ENCODE data around the gene NSMF.

The NSMF gene

DNA sequence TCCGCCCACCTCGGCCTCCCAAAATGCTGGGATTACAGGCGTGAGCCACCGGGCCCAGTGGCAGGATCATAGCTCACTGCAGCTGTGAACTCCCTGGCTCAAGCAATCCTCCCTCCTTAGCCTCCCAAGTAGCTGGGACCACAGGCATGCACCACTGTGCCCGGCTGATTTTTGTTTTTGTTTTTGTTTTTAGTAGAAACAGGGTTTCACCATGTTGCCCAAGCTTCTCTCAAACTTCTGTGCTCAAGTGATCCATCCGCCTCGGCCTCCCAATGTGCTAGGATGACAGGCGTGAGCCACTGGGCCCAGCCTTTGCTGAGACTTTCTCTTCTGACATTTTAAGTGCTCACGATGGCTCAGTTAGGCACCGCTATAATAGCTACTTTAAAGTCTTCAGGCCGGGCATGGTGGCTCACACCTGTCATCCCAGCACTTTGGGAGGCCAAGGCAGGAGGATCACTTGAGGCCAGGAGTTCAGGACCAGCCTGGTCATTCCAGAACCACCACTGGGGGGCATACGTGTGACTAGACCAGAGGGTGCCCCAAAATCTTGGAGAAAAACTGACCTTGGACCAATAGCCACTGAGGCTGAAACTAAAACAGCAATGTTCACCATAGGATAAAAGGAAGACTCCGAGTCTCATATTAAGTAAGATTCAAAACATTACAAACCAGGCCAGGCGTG lies 14.9 kb downstream of the NSMF start:
- no peak for DNase-seq

DNA sequence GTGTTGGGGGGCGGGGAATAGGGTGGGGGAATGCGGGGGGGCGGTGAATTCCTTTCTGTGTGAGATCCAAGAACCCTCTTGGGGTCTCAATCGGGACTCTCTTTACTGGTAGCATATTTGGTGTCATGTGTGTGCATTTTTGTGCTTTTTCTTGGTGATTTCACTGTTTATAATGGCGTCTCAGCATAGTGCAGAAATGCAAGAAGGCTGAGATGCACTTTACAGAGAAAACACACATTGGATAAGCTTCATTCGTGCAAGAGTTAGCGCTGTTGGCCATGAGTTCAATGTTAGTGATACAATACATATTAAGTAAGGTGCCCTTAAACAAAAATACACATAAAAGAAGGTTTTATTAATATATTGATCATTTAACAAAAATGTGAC lies 17.2 kb downstream of the NSMF start:
- no peak for DNase-seq

DNA sequence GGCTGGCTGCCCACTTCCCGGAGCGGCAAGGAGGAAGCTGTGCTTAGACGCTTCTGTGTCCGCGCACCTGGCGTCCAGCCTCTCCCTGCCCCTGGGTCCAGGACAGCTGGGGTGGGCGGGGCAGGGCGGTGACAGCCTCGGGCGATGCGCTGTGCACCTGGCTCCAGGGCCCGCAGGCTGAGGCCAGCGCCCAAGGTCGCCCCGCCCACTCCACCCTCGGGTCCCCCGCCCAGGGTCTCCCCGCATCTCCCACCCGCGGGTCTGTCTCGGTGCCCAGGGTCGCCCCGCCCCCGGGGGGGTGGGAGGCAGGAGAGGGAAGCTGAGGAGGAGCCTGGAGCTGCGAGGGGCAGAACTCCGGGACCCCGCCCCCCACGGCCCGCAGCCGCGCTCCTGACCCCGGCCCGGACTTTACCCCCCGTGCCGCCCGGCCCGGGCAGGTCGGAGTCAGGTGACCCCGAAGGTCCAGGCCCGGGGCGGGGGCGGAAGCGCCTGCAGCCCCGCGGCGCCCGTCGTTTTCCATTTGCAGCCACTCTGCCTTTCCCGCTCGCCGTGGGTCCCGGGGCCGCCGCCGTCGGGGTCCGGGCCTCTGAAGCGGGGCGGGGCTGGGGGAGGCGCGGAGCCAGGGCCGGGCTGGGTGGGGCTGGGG lies 17.7 kb downstream of the NSMF start, which contains the start of gene ENTPD8:
Gene ENTPD8, minus strand, starts transcription at position 69 of the 646 bp plus-strand sequence. CDS start 3,072 bp downstream, outside the sequence.
- DNase-seq = no peak

DNA sequence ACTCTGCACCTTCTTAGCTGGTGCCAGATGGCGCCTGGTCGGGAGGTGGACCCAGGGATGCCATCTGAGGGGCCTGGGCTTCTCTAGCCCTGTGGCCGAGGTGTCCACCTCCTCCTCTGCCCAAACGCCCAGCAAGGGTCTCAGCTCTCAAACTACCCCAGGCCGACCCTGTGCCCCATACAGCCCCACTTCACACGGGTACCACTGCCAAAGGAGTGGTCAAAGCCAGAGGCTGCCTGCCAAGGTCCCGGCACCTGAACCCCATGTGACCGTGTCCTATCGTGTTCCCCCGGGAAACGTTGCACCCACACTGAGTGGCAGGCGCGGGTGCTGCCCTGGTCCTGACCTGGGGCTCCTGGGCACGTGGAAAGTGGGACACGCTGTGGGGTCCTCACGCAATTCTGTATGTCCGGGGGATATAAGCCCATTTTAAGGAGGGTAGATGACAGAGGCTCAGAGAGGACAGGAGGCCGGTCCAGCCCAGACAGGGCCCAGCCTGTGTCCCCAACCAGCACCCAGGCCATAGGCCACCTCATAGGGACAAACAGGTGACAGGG lies 19.9 kb downstream of the NSMF start:
- DNase-seq = no peak

DNA sequence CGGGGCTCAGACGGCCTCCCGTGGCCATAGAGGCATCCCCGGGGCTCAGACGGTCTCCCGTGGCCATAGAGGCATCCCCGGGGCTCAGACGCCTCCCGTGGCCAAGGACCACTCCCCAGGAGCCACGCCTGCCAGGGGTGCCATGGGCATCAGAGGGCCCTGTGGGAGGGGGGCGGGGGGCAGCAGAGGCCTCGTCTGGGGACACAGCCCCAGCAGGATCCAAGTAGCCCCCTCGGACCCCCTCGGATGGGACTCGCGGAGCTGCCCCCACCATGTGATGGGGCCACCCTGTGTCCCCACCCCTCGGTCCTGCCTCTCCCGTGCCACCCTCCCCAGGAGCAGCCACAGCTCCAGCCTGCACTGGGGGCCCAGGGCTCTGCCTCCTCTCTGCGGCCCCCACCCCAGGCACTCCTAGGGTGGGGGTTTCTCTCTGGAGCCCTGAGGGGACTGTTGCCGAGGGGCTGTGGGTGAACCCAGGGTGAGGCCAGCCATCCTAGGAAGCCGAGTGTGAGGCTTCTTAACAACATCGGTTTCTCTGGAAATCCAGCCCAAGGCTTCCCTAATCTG lies 20.5 kb downstream of the NSMF start:
- DNase-seq = no peak

DNA sequence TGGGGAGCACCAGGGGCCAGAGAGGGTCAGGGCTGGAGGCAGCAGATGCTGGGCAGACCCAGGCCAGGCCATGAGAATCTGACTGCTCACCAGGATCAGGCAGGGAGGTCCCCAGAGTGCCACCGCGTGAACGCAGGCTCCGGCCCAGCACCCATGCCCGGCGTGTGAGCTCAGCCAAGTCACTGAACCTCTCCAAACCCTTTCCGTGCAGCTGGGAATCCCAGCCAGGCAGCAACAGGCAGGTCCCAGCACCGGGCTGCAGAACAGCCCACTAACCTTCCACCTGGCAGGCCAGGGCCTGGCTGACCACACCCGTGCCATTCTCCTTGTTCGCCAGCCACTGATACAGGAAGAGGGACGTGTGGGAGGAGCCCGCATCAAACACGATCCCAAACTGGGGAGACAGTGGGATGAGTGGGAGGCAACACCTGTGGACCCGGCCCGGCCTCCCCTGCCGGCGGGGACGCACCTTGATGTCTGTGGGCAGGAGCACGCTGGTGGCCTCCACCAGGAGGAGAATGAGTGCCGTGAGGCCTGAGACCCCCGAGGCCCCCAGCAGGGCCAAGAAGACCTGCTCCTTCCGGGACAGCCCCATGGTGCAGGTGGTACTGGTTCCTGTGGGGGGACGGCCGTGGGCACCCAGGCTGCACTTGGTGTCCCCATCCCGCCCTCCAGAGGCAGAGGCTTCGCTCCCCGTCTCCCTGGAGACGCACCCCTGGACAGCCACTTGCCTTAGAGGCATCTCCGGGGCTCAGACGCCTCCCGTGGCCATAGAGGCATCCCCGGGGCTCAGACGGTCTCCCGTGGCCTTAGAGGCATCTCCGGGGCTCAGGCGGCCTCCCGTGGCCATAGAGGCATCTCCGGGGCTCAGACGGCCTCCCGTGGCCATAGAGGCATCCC lies 21.2 kb downstream of the NSMF start:
- DNase-seq = no peak

DNA sequence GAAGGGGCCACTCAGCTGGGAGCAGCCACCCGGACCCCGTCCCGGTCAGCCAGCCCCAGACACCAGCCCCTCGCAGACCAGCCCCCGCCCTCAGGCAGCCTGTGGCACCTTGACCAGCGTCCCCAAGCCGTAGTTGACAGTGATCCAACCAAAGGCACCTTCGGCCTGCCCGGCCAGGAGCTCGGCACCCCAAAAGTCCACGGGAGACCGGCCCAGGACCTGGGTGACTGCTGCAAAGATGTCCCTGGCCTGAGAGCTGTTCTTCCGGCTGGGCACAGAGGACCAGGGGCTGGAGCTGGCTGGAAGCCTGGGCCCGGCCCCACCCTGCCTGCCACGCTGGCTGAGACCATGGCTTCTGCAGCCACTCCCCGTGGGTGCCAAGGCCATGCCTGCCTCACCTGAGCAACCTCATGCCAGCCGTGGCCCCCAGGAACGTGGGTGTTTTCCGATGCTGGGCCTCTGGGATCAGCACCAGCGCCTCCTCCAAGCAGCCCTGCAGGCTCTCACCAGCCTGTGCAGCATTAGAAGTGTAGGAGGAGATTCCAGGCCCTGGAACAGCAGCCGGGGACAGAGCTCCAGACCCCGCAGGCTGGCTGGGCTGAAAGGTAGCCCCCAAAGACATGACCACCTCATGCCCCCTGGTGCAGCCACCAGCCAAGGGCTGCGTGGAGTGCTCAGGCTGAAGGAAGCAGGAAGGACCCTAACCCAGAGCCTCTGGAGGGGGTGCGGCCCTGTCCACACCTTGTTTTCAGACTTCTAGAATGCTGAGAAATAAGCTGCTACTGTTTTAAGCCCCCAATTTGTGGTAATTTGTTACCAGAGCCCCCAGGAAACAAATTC lies 22.2 kb downstream of the NSMF start:
- no peak for DNase-seq

DNA sequence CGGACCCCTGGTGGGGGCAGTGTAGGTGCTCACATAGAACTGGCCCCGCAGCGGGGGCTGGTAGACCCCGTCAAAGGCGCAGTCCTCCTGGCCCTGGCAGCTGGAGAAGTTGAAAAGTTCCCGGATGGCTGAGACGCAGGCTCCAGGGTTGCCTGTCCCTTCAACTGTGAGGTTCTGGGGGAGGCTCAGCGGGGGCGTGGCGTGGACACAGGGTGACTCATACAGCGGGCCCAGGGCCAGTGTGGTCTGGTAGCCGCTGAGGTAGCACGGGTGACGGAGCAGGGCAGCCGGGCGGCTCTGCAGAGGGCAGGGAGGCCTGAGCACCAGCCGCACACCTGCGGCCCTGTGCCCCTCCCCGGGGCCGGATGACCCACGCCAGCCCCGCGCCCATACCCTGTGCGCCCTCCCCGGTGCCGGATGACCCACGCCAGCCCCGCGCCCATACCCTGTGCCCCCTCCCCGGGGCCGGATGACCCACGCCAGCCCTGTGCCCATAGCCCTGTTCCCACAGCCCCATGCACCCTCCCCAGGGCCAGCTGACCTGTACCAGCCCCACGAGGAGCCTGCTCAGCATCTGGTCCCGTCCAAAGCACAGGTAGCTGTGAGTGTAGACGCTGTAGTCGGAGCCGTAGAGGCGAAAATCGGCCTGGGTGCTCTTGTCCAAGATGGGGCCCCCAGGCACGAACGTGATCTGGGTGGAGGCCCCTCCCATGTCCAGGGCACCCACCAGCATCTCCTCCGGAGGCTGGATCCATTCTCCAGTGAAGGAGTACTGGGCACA lies 23.0 kb downstream of the NSMF start:
- DNase-seq = no peak

DNA sequence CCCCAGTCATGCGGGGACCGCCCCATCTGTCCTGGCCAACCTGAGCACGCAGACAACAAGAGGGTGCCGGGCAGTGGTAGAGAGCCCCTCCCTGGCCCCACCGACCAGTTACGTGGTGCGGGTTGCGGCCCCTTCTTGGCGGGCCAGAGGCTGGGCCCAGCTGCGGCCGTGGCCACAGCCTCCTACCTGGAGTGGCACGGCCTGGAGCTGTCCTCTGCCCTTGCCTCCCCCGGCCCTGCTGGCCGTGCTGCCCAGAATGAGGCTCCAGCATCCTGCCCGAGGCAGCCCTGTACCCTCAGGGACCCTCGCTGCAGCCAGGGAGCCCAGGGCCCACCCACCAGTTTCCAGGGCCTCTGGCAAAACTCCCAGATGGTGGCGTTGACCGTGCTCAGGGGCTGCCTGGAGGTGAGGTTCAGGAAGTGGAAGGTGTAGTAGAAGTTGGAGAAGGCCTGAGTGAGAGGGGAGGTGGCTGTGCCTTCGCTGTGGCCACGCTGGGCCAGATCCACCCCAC lies 23.7 kb downstream of the NSMF start:
- DNase-seq = no peak

DNA sequence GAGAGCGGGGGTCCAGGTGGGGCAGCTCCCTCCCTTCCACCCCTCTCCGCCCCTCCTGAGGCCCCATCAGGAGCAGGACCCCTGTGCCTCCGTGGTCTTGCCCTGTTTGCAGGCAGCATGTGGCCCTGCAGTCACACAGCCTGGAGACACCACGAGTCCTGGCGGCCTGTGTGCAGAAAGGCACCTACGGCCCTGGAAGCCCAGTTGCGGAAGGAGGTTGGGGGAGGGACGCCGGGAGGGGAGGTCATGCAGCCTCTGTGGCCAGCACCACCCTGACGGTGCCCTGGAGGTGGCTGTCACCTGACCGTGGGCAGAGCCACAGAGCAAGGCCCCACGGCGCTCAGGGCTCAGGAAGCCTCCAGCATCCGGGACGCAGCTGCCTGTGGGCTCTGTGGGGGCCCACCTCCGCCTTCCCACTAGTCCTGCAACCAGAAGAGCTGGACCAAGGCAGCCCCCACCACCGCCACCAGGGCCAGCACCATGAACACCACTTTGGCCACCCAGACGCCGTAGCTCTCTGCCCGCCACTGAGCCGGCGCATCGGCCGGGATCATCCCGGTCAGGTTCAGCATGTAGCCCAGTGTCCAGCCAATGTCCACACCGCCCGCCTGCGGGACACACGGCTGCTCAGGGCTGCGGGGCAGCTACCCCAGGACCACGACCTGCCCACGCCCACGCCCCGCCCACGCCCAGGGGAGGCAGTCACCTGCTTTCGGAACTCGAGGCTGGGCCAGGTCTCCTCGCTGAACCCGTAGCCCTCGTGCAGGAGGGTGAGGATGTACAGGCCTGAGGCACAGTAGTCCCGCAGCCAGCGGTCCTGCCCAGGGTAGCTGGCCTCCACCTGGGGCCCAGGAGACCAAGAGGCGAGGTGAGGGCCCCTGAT lies 24.4 kb downstream of the NSMF start:
- no peak for DNase-seq

DNA sequence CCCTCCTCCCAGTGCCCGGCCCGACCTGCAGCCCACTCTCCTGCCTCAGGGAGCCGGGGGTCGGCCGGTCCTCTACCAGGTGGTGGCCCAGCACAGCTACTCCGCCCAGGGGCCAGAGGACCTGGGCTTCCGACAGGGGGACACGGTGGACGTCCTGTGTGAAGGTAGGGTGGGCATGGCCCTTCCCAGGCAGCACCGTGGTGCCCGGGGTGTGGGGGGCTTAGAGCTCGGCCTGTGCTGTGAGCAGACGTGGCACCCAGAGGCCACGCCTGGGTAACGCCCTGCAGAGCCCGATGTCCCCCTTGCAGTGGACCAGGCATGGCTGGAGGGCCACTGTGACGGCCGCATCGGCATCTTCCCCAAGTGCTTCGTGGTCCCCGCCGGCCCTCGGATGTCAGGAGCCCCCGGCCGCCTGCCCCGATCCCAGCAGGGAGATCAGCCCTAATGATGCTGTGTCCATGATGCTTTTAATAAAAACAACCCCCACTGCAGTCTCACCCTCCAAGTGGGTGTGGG lies 25.2 kb downstream of the NSMF start:
- no peak for DNase-seq

DNA sequence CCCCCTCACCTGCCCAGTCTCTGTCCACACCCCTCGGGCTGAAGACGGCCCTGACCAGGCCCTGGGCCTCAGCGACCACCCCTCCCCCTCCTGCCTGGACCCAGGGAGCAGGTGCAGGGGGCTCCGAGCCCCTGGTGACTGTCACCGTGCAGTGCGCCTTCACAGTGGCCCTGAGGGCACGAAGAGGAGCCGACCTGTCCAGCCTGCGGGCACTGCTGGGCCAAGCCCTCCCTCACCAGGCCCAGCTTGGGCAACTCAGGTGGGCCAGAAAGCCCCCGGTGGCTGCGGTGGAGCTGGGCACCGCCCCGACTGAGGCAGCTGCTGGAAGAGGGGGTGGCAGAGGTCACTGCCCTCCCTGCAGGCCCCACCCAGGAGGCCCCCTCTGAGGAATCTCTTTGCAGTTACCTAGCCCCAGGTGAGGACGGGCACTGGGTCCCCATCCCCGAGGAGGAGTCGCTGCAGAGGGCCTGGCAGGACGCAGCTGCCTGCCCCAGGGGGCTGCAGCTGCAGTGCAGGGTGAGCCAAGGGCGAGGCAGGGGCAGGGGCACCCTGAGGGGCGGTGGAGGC lies 25.7 kb downstream of the NSMF start:
- no peak for DNase-seq

DNA sequence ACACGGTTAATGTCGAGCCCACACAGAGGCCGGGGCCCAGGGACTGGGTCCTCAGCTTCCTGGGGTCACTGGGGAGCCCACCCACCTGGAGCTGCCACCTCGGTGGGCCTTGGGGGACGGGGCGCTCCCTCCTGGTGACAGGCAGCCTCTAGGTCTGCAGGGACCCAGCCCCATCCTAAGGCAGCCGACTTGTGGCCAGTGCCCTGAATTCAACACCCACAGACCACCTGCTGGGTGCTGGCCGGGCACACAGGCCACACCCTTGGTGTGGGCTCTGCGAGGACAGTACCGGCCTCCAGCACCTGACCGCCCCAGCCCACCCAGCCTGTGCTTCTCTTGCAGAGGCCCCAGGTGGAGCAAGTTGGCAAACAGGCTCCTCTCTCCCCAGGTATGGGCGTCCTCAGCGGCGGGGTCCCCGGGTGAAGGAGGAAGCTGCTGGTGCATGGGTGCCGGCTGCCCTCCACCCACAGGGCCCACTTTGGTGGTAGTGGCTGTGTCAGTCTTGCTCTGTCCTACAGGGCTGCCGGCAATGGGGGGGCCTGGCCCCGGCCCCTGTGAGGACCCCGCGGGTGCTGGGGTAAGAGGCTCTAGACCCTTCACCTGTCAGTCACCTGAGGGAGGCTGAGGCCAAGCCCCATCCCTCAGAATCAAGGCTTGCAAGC lies 26.3 kb downstream of the NSMF start:
- DNase-seq = no peak

DNA sequence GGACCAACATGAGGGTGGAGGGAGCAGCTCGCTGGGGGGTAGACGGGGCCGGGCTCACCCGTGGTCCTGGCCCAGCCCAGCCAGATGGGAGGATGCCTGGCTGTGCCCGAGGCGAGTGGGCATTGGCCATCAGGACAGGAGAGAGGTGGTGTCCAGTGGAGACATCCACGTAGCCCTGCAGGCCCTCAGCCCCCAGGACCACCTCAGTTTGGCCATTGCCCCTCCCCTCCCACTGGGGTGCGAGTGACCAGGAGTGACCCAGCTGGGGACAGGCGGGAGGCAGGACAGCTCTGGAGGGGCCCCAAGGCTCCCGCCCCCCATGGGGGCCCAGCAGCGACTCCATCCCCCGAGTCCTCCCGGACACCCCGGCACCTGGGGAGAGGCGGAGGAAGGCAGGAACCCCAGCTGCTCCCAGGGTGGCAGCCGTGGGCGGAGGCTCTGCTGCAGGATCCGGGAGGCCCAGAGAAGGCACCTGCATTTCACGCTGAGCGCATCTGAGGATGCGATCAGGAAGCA lies 27.7 kb downstream of the NSMF start:
- DNase-seq = no peak

DNA sequence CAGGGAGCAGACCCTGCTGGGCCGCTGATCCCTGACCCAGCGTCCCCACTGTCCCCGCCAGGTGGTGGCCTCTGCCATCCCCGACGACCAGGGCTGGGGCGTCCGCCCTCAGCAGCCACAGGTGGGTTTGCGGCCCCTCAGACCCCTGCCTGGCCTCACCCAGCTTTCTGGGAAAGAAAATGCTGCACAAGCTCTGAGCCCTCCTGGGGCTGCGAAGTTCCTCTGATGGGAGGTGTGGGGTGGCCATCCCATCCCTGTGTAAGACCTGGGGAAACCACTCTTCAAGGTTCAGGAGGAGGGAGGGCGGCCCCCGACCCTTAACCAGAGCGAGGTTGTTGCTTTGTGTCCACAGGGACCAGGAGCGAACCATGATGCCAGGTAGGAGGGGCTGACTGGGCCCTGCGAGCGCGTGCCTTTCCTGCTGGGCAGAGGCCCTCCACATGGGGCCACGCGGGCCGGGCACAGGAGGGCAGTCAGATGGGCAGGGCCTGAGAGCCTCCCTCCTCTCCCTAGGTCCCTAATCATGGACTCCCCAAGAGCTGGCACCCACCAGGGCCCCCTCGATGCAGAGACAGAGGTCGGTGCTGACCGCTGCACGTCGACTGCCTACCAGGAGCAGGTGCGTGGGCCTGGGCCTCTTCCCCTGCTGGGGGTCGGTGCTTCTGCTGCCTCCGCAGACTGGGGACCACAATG lies 28.3 kb downstream of the NSMF start:
- DNase-seq = no peak

DNA sequence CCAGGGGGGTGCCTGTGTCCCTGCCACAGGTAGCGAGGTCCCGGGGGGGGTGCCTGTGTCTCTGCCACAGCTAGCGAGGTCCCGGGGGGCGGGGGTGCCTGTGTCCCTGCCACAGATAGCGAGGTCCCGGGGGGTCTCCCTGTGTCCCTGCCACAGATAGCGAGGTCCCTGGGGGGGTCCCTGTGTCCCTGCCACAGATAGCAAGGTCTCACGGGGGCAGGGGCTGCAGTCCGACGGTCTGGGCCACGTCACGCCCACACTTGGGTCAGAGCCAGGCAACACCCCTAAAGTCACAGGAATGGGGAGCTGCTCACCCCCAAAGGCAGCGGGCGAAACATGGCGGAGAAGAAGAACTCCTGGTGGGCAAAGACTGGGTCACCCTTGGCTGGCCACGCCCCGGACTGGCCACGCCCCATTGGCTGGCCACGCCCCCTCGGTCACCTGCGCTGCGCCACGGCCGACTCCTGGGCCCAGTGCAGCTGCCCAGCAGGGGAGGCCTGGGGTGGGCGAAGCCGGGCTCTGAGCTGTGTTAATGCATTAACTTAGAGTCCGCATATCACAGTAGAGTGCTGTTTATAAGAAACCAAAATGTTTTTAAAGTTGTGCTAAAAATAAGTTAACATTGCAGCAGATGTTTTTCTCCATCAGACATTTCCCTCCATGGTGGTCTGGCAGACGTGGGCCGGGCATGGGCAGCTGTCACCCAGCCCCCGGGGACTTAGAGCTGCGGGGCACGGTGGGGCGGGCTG lies 29.0 kb downstream of the NSMF start:
- DNase-seq = no peak

DNA sequence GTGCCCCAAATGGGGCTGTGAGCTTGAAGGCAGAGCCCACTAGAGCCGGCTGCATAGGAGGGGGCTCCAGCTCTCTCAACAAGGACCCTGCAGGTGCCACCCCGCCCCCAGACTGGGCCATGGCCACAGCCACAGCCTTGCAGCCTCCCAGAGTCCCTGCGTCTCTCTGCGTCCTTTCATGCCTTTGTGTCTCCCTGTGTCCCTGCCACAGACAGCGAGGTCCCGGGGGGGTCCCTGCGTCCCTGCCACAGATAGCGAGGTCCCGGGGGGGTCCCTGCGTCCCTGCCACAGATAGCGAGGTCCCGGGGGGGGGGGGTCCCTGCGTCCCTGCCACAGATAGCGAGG lies 29.6 kb downstream of the NSMF start:
- DNase-seq = no peak
